NCI-H1930 (cell line): ENCODE measurements around the gene CCL21.
"Not testable (repeated sequence)": the region's sequence is repeated elsewhere in the genome, so short reads cannot be mapped to it uniquely, and the experiment has no call there.

Source experiments
- DNase-seq, 2 experiments: peaks; one replicate each; lab custom pipeline; 2025; lab: John Stamatoyannopoulos, UW

The CCL21 gene, protein sequence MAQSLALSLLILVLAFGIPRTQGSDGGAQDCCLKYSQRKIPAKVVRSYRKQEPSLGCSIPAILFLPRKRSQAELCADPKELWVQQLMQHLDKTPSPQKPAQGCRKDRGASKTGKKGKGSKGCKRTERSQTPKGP

DNA sequence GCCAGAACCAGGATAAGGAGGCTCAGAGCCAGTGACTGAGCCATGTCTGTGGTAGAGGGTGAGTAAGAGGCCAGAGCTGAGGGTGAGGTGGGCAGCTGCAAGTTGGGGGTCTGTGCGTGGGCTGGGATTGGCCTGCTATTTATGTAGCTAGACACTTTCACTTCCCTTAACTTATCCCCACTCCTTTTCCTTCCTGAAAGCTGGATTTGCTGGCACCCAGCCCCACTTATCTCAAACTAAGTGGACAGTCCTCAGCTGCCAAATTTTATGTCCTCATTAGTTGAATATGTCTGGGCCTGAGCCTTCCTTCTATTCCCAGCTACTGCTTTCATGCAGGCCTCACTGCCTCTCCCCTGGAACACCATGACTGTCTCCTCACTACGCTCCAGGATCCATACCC, at the start of gene CCL21:
Gene CCL21 (minus strand): TSS at position 114 of the 400 bp plus-strand sequence. CDS start 70 bp downstream, at position 44.
- DNase-seq: no peak

DNA sequence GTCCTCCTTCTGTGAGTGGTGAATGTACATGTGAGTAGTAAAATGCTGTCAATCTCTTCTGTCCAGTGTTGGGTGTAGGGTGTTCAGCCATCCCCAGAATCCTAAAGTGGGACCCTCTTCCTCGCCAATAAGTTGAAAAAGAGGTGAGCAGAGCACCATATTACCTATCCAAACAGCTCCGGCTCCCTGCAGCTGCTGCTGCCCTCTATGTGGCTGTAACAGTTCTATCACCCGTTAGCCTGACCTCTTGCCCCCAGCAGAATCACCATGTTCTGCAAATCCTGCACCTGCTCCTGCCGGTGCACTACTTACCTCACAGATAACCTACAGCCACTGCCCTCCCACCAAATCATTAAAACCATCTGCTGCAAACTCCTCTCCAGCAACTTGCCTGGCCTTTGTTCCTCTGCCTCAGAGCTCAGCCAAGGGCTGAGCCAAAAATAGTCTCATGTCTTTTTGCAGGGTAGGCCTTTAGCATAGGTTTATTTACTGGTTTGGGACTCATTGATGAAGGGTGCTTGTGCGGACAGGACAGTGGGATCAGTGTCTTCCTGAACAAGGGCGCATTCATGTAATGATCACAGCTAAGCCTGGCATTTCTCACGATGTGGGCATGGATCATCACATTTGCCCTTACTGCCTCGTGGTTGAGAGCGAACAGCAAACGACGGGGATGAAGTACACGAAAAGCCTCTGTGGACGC, 49.6 kb upstream of the CCL21 start:
- DNase-seq: no peak

DNA sequence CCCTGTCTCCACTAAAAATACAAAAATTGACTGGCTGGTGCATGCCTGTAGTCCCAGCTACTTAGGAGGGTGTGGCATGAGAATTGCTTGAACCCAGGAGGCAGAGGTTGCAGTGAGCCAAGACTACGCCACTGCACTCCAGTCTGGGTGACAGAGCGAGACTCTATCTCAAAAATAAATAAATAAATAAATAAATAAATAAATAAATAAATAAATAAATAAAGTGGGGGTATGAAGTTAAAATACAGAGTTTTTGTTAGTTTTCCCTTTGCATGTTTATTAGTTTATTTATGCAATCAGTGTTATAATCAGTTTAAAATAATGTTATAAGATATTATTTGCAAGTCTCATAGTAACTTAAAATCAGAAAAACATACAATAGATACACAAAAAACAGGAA, 40.4 kb upstream of the CCL21 start:
- DNase-seq: not testable (repeated sequence)

DNA sequence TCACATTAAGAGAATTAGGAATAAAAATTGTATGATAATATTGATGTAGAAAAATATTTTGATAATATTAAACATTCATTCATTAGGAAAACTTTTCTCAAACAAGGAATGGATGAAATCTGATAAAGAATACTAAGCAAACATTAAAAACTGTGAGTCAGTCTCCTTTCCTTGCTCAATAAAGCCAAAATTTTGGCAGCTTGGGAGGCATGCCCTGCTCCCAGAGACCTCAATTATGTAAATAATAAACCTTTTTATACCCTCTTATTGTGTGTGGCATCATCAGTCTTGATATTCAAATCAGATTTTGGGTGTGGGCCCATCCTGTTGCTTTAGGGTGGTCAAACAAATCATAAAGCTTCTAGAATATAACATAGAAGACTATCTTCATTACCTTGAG, 36.6 kb upstream of the CCL21 start:
- DNase-seq: no peak

DNA sequence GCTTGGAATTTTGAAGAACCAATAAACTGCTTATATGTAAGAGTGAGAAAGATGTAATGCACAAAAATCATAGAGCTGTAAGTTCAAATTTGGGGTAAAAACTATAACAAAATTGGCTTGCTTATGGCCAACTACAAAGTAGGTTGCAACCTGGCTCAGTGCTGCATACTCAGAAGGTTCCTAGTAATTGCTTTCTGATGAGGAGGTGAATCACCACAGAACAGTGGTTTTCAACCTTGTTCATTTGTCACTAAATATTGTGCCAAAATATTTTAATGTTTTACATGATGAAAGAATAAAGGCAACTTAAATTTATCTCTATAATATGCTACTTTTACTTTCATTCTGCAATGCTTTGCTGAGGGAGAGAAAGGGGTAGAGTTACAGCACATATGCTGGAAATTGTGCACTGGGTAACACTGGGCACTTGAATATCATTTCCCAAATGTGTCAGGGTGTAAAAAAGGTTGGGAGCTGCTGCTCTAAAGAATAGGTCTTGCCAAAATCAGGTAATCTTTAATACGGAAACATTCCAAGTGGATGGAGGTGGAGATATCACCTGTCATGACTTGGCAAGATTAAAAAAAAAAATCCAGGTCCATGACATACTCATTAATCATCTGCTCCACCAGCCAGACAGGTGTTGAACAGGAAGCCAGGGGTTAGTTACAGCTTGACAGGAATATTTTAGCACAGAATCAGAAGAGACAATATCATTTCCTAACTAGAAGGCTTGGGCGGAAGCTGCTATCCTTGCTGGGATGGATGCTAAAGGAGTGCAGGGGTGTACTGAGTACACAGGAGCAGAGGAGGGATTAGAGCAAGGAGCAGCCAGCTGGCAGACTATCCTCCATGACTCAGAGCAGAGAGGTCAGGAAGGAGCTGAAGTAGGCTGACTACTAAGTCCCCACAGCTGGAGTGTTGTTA, 34.6 kb upstream of the CCL21 start:
- DNase-seq: no peak

DNA sequence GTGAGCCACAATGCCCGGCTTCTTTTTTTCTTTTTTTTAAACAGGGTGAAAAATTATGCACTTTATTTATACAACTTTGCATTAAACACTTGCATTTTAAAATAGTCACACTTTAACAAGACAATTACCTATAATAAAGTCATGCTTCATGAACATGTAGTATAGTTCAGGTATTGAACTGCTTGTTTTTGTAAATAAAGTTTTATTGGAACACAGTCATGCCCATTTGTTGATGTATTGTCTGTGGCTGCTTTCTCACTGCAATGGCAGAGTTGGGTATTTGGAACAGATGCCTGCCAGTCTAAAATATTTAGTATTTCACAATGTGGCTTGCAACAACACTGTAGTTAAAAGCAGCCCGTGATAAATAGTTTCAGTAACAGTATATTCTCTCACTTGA, 32.8 kb upstream of the CCL21 start:
- DNase-seq: no peak

DNA sequence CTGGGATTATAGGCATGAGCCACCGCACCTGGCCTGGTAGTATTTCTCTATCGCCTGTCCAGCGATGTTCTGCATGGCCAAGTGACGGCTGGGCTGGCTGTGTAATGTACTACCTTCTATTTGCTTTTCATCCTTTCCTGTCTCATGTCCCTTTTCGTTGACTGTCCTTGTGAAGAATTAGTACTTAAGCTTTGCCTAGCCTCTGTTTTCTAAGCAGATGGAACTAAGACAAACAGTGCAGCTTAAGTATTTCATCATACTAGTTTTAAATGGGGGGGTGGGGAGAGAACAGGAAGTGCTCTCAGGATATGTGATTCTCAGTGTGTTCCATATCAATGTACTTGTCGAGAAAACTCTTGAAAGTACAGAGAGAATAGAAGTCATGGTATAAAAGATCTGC, 31.7 kb upstream of the CCL21 start:
- DNase-seq: no peak

DNA sequence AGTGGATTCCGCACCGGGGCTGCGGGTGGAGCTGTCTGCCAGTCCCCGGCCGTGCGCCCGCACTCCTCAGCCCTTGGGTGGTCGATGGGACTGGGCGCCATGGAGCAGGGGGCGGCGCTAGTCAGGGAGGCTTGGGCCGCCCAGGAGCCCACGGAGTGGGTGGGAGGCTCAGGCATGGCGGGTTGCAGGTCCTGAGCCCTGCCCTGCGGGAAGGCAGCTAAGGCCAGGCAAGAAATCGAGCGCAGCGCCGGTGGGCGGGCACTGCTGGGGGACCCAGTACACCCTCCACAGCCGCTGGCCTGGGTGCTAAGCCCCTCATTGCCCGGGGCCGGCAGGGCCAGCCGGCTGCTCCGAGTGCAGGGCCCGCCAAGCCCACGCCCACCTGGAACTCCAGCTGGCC, 30.2 kb upstream of the CCL21 start:
- DNase-seq: not testable (repeated sequence)

DNA sequence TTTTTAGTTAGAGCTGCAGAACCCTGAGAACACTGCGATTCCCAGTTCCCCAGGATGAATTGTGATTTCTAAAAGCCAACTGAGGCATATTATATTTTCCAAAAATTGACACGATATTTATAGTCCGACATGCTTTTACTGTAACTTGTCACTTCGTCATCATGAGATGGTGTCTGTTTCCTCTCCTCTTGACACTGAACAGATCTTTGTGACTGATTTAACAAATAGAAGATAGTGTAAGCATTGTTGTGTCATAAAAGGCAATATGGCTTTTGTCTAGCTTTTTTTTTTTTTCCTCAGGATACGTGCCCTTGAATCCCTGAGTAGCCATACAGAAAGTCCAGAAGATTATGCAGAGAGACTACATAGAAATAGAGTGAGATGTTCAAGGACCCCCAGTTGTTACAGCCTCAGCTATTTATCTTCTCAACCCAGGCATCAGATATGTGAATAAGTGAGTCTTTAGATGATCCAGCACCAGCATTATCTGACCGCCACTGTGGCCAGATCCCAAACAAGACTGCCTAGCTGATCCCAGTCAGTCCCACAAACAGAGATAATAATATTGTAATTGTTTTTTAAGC, 27.8 kb upstream of the CCL21 start:
- DNase-seq: no peak

DNA sequence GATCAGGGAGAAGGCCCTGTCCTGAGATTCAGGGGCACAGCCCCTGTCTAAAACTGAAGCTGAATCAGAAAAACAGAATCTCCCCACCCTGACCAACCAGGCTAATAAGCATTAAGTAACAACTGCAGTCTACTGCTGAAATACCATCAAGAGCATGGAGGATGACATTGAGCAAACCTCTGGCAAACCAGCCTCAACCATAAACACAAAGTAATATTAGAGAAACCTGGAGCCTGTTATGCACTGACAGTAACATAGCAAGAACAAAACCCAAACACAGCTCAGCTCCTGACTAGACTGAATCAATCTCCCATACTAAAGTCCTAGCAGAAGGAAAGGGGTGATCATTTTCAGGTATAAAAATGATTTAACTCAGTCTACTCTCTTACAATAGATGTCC, 24.8 kb upstream of the CCL21 start:
- no peak for DNase-seq

DNA sequence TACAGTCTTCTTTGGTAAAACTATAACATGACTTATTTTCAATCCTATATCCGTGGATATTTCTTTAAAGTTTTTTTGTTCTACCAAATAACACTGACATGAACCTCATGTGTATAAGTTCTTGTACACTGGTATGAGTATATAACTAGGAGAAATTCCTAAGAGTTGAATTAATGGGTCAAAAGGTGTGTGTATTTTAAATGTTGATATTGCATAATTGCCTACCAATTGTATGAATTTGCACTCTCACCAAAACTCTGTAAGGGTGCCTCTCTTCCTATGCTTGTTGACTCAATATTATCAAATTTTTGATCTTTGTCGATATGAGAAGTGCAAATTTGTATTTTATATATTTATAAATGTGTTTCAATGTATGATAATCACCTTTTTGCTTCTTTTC, 22.9 kb upstream of the CCL21 start:
- no peak for DNase-seq

DNA sequence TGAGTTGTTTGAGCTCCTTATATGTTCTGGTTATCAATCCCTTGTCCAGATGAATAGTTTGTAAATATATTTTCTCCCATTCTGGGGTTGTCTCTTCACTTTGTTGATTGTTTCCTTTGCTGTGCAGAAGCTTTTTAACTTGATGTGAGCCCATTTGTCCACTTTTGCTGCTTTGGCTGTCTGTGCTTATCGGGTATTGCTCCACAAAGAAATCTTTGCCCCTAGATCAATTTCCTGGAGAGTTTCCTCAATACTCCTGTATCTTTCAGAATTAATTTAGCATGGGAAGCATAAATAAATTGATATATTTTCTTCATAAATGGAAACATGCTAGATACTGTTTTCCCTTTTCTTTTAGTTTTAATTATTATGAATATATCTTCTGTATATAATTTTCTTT, 22.5 kb upstream of the CCL21 start:
- DNase-seq: no peak

DNA sequence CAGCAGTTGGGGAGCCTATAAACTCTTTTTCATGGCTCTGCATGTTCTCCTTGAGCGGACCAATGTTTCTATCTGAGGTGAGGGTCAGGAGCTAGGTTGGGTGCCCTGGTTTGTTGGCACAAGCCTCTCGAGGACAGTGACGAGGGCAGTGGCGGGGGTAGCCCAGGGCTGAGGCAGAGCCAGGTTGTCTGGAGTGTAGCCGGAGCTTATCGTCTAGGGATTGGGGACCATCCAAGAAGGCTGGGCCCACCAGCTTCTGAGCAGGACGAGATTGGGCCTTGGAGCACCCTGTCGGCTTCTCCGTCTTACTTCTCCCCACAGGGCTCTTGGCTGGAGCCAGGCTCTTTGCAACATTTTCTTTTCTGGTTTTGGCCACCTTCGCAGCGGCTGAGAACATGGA, 13.2 kb upstream of the CCL21 start:
- DNase-seq: no peak

DNA sequence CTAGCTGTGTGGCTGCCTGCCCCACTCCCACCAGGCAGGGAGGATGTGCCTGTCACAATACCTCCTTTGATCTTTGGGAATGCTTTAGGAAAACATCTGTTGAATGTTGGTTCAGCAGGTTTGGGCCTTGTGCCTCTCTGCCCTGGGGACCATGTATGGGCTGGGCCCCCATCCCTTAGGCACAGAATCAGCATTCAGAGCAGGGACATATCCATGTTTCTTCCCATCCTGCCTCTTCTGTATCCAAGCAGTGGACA, 9.8 kb upstream of the CCL21 start:
- not testable (repeated sequence) for DNase-seq

DNA sequence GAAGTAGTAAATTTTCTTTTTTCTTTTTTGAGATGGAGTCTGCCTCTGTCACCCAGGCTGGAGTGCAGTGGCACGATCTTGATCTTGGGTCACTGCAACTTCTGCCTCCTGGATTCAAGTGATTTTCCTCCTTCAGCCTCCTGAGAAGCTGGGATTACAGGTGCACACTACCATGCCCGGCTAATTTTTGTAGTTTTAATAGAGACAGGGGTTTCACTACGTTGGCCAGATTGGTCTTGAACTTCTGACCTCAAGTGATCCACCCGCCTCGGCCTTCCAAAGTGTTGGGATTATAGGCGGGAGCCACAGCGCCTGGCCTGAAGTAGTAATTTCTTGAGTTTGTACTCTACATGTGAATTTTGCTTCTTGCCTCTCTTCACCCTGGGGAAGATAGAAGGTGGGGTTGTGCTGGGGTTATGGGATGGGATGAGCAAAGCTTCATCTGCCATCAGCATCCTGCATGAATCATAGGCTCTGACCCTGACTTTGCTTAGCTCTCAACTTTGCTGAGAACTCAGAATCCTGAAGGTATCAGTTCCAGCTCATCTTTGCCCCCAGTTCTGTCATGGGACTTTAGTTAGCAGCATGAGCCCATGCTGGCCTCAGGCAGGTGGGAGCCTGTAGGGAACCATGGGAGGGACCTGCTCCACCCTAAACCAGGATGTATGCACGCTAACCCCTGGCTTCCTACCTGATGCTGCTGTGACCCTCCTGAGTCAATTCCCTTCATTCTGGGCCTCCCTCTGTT, 9.3 kb upstream of the CCL21 start:
- DNase-seq: no peak

DNA sequence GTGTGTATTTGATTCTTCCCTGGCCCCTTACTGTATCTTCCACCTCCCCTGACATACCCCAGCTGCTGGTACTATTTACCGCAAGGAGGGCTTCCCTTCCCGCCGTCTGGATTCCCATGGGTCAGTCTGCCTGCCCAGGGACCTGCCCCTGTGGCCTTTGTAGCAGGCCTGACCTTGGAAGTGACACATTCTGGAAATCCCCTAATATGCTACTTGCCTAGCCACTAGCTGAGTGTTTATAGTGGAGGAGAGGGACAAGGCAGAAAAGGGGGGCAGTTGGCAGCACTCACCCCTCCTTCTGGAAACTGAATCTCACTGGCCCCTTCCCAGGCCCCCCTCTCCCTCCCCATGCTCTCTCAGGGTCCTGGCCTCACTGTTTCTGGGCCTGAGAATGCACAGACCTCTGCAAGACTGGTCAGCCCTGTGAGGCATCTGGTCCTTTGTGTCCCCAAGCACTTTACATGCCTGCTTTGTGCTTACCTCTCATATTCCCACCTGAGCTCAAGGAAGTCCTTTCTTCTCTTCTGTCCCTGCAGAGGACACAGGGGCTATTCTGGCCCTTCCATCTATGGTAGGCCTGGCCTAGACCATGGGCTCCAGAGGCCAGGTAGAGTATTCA, 8.2 kb upstream of the CCL21 start:
- DNase-seq: no peak

DNA sequence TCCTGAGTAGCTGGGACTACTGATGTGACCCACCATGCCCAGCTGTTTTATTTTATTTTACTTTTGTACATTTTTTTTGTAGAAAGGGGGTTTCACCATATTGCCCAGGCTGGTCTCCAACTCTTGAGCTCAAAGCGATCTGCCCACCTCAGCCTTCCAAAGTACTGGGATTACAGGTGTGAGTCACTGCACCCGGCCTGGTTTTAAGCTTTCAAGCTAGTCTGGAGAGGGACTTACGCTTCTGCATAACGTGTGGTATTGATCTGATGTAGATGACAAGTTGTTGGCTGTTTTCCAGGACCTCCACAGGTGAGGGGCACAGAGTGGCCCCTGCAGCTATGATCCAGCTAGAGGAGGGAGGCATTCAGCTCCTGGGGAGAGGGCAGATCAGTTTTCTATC, 6.8 kb upstream of the CCL21 start:
- no peak for DNase-seq

DNA sequence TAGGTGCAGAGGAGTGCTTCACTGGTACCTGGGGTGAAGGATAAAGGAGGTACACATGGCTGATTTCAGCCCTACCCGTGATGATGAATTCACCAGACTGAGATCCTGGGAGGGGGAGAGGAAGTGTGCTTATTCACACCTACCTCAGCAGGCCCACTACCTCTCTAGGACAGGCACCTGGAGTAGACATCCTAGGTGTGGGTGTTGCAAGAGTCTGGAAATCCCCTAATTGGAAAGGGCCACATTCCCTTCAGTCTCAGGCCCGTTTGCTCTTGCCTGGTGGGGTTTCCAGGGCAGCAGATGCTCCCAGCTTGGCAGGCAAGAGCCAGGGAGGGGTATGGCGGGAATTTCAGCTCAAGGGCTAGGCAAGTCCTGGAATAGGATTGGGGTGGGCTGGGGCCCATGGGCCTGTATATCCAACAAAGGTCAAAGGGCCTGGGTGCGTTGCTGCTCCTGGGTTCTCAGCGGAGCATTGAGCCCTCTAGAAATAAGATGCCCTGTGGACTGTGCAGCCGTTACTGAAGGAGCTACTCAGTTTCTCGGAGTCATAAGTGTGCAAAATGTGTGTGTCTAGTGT, 5.8 kb upstream of the CCL21 start:
- DNase-seq: no peak

DNA sequence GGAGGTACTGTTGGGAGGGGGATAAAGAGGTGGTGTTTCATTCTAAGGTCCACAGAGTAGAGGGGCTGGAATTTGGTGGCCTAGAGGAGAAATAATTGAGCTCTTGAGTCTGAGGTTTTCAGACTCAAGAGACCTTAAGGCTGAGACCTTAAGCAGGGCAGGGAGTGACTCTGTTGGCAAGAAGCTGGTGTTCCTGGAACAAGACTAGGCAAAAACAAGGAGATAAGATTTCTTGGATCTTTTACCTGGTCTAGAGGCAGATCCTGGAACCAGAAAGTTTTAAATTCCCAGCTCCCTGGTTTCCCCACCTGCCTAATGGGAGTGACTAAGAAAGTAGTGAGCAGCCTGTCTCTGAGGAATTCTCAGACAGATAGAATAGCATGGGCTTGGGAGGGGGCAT, 4.1 kb upstream of the CCL21 start:
- no peak for DNase-seq

DNA sequence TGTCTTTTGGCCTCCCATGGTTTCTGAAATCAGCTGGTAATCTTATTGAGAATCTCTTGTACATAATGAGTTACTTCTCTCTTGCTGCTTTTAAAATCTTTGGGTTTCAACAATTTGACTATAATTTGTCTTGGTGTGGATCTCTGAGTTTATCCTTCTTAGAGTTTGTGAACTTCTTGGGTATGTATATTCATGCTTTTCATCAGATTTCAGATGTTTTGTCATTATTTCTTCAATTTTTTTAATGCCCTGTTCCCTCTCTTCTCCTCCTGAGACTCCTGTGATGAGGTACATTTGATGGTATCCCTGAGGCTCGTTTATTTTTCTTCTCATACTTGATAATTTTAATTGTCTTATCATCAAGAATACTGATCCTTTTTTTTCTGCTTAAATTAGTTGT, 2.2 kb upstream of the CCL21 start:
- no peak for DNase-seq

DNA sequence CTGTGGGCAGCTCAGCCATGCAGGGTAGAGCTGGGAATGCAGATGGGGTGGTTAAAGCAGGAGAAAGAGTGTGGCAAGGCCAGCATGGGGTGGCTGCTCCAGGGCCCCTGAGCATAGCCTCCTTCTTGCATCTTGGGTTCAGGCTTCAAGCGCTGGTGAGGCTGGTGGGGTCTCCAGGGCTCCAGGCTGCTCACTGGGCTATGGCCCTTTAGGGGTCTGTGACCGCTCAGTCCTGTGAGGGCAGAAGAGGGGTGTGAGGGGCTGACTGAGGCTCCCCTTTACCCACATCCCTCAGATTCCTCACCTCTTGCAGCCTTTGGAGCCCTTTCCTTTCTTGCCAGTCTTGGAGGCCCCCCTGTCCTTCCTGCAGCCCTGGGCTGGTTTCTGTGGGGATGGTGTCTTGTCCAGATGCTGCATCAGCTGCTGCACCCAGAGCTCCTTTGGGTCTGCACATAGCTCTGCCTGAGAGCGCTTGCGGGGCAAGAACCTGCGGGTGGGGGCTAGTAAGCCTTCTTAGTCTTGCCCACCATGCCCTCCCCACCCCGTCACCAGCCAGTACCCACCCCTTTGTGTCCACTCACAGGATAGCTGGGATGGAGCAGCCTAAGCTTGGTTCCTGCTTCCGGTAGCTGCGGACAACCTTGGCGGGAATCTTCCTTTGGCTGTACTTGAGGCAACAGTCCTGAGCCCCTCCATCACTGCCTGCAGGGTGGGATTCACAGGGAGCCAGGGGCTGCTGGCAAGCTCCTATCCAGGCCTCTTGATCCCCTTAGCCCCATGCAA, 549 bp downstream of the CCL21 start:
- no peak for DNase-seq
